ENCODE results near the gene SLC39A6. TPM values are rescaled to one million over a fixed set of nuclear protein-coding genes. Genes with fewer than 3 reads are reported as not detected.

Gene SLC39A6
- total RNA-seq, 1 experiment from 2014 or later: 70.5 TPM

DNA sequence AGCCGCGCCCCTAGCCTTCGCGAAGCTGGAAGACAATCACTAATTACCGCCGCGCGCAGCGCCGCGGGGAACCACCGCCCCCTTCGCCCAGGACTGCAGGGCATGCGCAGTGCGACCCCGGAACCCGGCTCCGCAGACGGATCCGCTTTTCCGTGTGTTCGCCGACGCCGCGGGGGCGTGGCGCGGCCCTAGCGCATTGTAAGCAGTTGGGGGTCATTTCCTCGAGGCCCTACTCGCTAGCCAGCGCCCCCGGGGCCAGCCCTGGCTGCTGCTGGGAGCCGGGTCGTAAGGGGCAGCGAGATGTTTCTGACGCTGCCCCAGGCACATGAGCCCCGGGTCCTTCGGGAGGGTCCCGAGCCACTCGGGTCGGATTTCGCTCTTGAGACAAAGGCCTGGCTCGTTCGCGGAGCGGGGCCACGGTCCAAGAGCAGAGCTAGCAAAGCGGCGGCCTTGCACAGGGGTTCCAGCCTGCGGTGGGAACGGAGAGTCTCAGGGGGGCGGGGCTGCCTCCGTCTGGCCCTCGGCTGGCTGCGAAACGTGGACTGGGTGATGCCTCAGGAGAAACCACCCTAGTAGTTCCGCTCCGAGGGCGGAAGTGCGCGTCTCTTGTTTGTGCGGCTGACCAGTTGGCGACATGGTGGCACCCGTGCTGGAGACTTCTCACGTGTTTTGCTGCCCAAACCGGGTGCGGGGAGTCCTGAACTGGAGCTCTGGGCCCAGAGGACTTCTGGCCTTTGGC is at the start of gene SLC39A6, which contains the start of gene ELP2 (continued):
- TF ChIP-seq TCF7L2 (IDR thresholded peaks at IDR 0.05; ENCODE audit: borderline replicate concordance, extremely low read depth, insufficient read depth, insufficient read length) (peak; percentile 13), FOSL1 (IDR thresholded peaks at IDR 0.05; ENCODE audit: low read depth) (no peak), EZH2phosphoT487 (IDR thresholded peaks at IDR 0.05; ENCODE audit: borderline replicate concordance) (no peak), ZFX (IDR thresholded peaks at IDR 0.05) (peak; percentile 86), JUND (IDR thresholded peaks at IDR 0.05) (peak; percentile 42), EGR1 (IDR thresholded peaks at IDR 0.05; ENCODE audit: low read depth) (peak; percentile 85), YY1 (IDR thresholded peaks at IDR 0.05; ENCODE audit: extremely low read depth, insufficient replicate concordance, low read depth, low read length) (peak; percentile 81)

DNA sequence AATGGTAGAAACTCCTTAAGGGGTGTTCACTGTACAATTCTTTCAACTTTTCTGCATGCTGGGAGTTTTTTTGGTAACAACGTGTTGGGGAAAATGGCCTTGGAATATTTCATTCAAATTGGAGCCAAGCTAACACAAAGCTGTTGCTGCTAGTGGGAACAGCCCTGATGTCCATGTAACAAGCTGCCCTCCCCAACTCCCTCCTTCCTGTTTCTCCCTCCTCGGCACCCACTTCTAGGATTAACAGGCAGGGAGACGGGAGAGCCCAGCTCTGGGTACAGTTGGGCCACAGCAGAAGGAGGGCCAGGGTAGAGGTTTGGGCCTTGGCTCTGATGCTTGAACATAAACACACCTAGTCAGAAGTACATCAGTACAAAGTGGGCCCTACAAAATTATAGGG is 48.8 kb upstream of the SLC39A6 start:
- Histone ChIP-seq H3K27ac (ENCODE audit: low read depth, low read length) (no peak overlapping the region), H3K27me3 (ENCODE audit: insufficient read depth, low read length) (no peaks in the 10 kb centered on the region), H3K36me3 (ENCODE audit: control insufficient read depth in 1 of 2, insufficient read depth in 2 of 2, low read length in 2 of 2) (peaks cover 26 to 27% of the 10 kb centered on the region in 2 experiments; a peak in 3 of 4 replicates), H2AFZ (ENCODE audit: low read depth, low read length, poor library complexity, severe bottlenecking) (no peak overlapping the region), H3K9ac (ENCODE audit: low read length) (no peak overlapping the region), H3K9me2 (ENCODE audit: insufficient read depth) (no peaks in the 10 kb centered on the region), H3K79me2 (ENCODE audit: insufficient read depth, low read length) (no peaks in the 10 kb centered on the region), H3K9me3 (ENCODE audit: control insufficient read depth in 1 of 2, insufficient read depth in 1 of 2, low read depth in 1 of 2, low read length in 2 of 2) (no peaks in the 10 kb centered on the region), H4K20me1 (ENCODE audit: insufficient read depth) (no peaks in the 10 kb centered on the region), H3K4me1 (ENCODE audit: control insufficient read depth in 1 of 2, insufficient read depth in 2 of 2, low read length in 2 of 2) (no peaks in the 10 kb centered on the region), H3K4me3 (replicated peaks in 1 of 2; ENCODE audit: low read depth in 1 of 2, low read length in 2 of 2) (no peak overlapping the region), H3K4me2 (ENCODE audit: low read length) (no peak overlapping the region)
- no peak for TF ChIP-seq ZNF274 (IDR thresholded peaks at IDR 0.05; ENCODE audit: low read depth, low read length)
- ChIA-PET POLR2A (no interaction called here), RAD21 (ENCODE audit: low non-redundant PET in 1 of 2, low total read pairs in 2 of 2, uncharacterized antibody in 2 of 2, unreplicated experiment in 2 of 2) (no interaction called here), CTCF (interaction anchor here (0.5 to 1.1 kb wide), 2 partner anchors 107 to 281 kb away, joined by 3 read pairs; no protein-coding TSS in a partner anchor)
- intact Hi-C loops (cut with micrococcal nuclease): no loop called here
- BruUV-seq (replicated peaks): no TSS peak
- ATAC-seq: no peak
- no peak for DNase-seq (ENCODE audit: low read depth, low spot score)

DNA sequence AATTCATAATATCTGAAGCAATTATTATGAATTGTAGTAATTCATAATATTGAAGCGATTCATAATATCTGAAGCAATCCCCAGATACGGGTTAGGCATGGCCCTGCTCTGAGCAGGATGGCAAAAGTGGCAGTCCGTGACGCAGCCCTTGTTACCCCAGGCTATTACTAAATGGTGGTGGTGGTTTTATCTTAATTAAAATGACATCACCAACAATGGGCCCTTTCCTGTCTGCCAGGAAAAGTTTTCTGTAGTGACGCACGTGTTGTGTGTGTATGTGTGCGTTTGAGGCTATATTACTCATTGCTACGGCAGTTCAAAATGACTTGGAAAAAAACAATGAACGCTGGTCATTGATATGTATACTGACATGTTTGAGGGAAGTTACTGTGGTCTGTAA is 47.6 kb upstream of the SLC39A6 start:
- RAD21 ChIA-PET (ENCODE audit: low non-redundant PET in 1 of 2, low total read pairs in 2 of 2, uncharacterized antibody in 2 of 2, unreplicated experiment in 2 of 2): no interaction called here
- Histone ChIP-seq H3K27ac (ENCODE audit: low read depth, low read length) (no peak overlapping the region), H3K36me3 (ENCODE audit: control insufficient read depth in 1 of 2, insufficient read depth in 2 of 2, low read length in 2 of 2) (peaks cover 28 to 29% of the 10 kb centered on the region in 2 experiments; a peak in 3 of 4 replicates), H3K79me2 (ENCODE audit: insufficient read depth, low read length) (no peaks in the 10 kb centered on the region), H4K20me1 (ENCODE audit: insufficient read depth) (no peaks in the 10 kb centered on the region), H2AFZ (ENCODE audit: low read depth, low read length, poor library complexity, severe bottlenecking) (no peak overlapping the region), H3K4me1 (ENCODE audit: control insufficient read depth in 1 of 2, insufficient read depth in 2 of 2, low read length in 2 of 2) (no peaks in the 10 kb centered on the region), H3K4me2 (ENCODE audit: low read length) (no peak overlapping the region), H3K9ac (ENCODE audit: low read length) (no peak overlapping the region), H3K9me3 (ENCODE audit: control insufficient read depth in 1 of 2, insufficient read depth in 1 of 2, low read depth in 1 of 2, low read length in 2 of 2) (no peaks in the 10 kb centered on the region), H3K27me3 (ENCODE audit: insufficient read depth, low read length) (no peaks in the 10 kb centered on the region), H3K4me3 (replicated peaks in 1 of 2; ENCODE audit: low read depth in 1 of 2, low read length in 2 of 2) (no peak overlapping the region), H3K9me2 (ENCODE audit: insufficient read depth) (no peaks in the 10 kb centered on the region)
- ATAC-seq: no peak
- no TSS peak for BruUV-seq (replicated peaks)
- intact Hi-C loops (cut with micrococcal nuclease): no loop called here
- DNase-seq (ENCODE audit: low read depth, low spot score): no peak
- POLR2A ChIA-PET: no interaction called here
- CTCF ChIA-PET: no interaction called here
- TF ChIP-seq, protein P1, sequence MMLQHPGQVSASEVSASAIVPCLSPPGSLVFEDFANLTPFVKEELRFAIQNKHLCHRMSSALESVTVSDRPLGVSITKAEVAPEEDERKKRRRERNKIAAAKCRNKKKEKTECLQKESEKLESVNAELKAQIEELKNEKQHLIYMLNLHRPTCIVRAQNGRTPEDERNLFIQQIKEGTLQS (IDR thresholded peaks at IDR 0.05): no peak
- TF ChIP-seq SP1 (IDR thresholded peaks at IDR 0.05; ENCODE audit: low read depth) (no peak), CEBPB (IDR thresholded peaks at IDR 0.05; ENCODE audit: low read depth) (no peak), CBX3 (IDR thresholded peaks at IDR 0.05; ENCODE audit: low read depth) (no peak), JUND (IDR thresholded peaks at IDR 0.05) (no peak), POLR2AphosphoS5 (IDR thresholded peaks at IDR 0.05; ENCODE audit: low read depth, low read length) (no peak), EZH2phosphoT487 (IDR thresholded peaks at IDR 0.05; ENCODE audit: borderline replicate concordance) (no peak), SRF (IDR thresholded peaks at IDR 0.05; ENCODE audit: low read depth) (no peak), FOSL1 (IDR thresholded peaks at IDR 0.05; ENCODE audit: low read depth) (no peak)
- TF ChIP-seq, protein P2, sequence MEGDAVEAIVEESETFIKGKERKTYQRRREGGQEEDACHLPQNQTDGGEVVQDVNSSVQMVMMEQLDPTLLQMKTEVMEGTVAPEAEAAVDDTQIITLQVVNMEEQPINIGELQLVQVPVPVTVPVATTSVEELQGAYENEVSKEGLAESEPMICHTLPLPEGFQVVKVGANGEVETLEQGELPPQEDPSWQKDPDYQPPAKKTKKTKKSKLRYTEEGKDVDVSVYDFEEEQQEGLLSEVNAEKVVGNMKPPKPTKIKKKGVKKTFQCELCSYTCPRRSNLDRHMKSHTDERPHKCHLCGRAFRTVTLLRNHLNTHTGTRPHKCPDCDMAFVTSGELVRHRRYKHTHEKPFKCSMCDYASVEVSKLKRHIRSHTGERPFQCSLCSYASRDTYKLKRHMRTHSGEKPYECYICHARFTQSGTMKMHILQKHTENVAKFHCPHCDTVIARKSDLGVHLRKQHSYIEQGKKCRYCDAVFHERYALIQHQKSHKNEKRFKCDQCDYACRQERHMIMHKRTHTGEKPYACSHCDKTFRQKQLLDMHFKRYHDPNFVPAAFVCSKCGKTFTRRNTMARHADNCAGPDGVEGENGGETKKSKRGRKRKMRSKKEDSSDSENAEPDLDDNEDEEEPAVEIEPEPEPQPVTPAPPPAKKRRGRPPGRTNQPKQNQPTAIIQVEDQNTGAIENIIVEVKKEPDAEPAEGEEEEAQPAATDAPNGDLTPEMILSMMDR (IDR thresholded peaks at IDR 0.05 in 2 of 3, conservative IDR thresholded peaks at IDR 0.05 in 1 of 3; ENCODE audit: borderline replicate concordance in 1 of 3, insufficient read depth in 1 of 3, low read depth in 2 of 3, low read length in 2 of 3): no peak
- TF ChIP-seq, protein P3, sequence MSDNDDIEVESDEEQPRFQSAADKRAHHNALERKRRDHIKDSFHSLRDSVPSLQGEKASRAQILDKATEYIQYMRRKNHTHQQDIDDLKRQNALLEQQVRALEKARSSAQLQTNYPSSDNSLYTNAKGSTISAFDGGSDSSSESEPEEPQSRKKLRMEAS (IDR thresholded peaks at IDR 0.05): no peak

All from HCT116 (cell line).